HG02885 (cell line): ENCODE measurements around the gene SYNPO2.
"Not testable (repeated sequence)": the region's sequence is repeated elsewhere in the genome, so short reads cannot be mapped to it uniquely, and the experiment has no call there.

ENCODE experiments used
- ATAC-seq: cut with Tn5 transposase; IDR thresholded peaks from one replicate; pipeline ENCODE4 v1.9.1; 2021; ENCODE audit warnings: mild to moderate bottlenecking; ENCODE audit not compliant: unreplicated experiment, poor library complexity

SYNPO2 gene

DNA sequence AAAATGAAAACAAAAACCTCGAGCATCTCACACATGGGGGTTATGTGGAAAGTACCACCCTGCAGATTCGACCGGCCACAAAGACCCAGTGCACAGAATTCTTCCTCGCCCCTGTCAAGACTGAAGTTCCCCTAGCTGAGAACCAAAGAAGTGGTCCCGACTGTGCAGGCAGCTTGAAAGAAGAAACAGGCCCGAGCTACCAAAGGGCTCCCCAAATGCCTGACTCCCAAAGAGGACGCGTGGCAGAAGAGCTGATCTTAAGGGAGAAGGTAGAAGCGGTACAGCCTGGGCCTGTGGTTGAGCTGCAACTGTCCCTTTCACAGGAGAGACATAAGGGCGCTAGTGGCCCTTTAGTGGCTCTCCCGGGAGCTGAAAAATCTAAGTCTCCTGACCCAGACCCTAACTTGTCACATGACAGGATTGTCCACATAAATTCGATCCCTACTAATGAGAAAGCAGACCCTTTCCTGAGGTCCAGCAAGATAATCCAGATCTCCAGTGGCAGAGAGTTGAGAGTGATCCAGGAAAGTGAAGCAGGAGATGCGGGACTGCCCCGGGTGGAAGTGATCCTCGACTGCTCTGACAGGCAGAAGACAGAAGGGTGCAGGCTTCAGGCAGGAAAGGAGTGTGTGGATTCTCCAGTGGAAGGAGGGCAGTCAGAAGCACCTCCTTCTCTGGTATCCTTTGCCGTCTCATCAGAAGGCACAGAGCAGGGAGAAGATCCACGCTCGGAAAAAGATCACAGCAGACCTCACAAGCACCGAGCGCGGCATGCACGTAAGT is 138.2 kb downstream of the SYNPO2 start:
- no peak for ATAC-seq

DNA sequence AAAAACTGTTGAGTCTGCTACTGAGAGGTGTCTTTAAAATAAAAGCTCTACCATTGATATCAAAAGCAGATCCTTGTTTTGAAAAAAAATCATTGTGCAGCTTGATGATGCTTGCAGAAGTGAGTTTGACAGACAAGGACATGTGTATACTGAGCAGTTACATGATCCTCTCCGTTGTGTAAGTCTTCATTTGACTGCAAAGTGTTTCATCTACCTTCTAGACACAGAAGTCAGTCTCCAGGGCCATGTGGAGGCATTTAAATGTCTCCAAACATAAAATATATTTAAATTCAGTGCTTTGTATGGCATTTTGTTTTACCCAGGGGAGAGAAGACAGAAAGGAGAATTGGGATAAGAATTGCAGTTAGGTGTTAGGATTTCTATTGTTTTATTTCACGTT is 139.2 kb downstream of the SYNPO2 start:
- no peak for ATAC-seq

DNA sequence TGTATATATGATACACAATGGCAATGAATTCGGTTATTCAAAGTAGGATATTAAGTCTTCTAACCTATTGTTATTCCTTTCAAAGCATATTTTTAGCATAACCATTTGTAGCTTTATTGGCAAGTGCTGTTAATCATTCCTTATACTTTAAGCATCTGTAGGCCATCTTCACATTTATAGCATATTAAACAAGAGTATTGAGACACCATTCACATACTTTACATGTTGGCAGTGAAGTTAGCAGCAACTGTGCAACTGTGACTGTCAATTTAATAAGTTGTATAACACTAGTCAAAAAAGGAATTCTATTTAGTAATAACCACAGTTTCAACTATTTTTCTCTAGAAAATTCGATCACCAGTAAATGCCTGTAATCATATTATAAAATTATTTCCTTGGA is 139.6 kb downstream of the SYNPO2 start:
- ATAC-seq = no peak

DNA sequence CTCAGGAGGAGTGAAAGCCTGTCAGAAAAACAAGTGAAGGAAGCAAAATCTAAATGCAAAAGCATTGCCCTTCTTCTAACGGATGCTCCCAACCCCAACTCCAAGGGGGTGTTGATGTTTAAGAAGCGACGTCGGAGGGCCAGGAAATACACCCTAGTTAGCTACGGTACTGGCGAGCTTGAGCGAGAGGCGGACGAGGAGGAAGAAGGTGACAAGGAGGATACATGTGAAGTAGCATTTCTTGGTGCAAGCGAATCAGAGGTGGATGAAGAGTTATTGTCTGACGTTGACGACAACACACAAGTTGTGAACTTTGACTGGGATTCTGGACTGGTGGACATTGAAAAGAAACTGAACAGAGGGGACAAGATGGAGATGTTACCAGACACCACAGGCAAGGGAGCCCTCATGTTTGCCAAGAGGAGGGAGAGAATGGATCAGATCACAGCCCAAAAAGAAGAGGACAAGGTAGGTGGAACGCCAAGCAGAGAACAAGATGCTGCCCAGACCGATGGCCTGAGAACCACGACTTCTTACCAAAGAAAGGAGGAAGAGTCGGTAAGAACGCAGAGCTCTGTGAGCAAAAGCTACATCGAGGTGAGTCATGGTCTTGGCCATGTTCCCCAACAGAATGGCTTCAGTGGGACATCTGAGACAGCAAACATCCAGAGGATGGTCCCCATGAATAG is 141.3 kb downstream of the SYNPO2 start:
- no peak for ATAC-seq

DNA sequence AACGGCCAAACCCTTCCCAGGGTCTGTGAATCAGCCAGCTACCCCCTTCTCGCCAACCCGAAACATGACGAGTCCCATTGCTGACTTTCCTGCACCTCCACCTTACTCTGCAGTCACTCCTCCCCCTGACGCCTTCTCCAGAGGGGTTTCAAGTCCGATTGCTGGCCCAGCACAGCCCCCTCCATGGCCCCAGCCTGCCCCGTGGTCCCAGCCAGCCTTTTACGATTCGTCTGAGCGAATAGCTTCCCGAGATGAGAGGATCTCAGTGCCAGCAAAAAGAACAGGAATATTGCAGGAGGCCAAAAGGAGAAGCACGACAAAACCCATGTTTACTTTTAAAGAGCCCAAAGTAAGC is 141.9 kb downstream of the SYNPO2 start:
- ATAC-seq = no peak

DNA sequence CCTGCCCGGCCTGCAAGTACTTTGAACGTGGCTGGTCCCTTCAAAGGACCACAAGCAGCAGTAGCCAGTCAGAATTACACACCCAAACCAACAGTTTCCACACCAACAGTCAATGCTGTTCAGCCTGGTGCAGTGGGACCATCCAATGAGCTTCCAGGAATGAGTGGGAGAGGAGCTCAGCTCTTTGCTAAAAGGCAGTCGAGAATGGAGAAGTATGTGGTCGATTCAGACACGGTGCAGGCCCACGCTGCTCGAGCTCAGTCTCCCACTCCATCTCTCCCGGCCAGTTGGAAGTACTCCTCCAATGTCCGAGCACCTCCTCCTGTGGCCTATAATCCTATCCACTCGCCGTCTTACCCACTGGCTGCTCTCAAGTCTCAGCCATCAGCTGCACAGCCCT is 142.6 kb downstream of the SYNPO2 start:
- no peak for ATAC-seq

DNA sequence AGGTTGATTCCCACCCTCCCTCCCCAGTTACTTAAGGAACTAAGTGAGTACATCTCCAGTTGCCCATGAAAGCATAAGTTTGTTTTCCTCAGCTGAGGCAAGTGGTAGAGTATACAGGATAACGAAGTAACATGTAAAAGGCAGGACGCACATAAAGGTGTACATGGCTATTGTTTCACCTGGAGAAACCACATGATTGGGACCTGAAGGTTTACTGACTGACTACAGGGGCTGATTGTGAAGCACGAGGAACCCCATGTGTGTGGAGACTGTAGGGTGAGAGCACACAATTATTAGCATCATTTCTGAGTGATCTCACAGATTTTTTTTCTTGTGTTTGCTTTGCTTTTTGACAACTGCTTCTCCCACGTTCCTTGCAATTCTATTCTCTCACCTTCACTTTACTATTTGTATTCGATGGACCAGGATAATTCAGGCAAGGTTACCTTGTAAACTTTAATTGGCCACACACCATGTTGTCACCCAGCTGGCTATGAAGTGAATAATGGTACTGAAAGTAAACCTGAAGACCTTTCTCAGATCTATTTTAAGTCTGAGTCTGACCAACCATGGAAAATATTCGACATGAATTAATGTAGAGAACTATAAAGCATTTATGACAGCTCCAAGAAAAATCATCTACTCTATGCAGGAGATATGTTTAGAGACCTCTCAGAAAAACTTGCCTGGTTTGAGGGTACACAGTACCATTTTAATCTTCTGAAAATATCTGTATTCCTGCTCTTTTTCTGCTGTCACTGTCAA is 144.4 kb downstream of the SYNPO2 start:
- ATAC-seq = peak; percentile 47

DNA sequence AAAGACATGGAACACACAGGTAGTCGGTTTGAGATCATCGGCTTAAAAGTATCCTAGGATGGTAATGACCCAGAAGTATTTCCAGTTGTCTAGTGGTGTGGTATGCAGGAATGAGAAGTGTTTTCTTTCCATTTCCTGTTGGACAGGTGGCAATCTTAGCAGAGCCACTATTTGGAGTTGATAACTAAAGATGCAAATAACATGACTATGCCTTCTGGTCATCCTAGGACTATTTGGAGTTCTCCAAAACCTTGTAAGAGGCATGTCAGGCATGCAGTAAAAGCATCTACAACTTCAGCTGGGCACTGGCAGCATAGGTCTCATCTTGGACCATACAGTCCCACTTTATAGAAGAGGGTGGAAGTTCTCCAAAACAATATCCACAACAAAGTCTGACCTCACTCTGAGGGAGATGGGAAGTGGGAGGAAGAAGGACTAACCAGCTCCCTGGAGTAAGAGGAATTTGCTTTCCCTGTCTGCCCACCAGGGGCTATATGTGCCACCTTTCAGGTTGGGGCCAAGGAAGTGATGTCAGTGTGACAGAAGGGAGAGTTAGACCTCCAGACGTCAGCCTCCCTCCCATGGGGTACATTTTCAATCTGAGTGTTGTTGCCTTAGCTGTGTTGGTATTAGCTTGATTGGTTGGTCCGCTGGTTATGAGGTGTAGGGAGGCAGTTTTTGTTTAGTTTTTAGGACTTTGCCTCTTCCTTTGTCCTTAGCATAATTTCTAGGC is 145.8 kb downstream of the SYNPO2 start:
- no peak for ATAC-seq

DNA sequence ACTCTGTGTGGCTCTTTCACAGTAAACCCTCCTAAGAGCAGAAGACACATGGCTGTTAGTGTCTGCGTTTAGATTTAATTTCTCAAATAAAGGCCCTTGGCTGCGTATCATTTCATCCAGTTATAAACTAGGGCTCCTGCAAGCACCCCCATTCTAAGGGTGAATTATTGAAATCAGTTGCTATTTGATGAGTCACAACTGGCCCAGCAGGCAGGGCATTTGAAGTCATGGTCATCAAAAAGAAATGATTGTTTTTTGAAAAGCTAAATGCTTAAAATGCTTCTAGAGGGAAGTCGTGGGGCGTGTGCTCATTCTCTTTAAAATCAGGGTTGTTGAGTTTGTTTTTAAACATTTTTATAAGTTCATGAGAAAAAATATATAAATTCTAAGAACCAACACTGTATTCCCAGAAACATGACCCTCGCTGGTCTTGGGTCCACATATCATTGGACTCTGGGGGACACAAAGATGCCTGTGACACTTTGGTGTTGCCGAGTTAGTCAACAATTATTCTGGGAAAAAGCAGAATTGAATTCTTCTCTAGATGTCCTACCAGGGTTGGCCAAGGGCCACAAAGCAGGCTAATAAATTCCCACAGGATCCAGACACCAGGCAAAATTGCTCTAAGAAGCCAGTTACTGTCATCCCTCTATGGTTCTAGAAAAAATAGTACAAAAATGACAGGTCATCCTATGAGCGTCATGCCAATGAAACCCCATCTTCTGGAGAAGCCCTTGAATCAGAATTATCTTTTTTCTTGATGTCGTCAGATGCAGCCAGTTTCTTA is 147.5 kb downstream of the SYNPO2 start:
- no peak for ATAC-seq

DNA sequence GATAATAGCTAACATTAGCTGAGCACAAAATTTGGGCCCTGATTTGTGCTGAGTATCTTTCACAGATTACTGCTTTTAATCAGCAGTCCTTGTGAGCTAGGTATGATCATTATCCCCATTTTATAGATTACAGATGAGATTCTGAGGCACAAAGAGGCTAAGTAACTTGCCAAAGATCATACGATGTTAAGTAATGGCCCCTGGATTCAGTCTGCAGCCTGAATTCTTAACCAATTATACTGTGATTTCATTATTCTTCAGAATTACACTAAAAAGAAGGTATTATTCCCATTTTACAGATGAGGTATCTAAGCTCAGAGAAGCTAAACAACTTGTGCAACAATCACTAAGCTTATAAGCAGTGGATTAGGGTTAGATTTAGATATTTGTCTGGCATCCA is 149.1 kb downstream of the SYNPO2 start:
- ATAC-seq = no peak

DNA sequence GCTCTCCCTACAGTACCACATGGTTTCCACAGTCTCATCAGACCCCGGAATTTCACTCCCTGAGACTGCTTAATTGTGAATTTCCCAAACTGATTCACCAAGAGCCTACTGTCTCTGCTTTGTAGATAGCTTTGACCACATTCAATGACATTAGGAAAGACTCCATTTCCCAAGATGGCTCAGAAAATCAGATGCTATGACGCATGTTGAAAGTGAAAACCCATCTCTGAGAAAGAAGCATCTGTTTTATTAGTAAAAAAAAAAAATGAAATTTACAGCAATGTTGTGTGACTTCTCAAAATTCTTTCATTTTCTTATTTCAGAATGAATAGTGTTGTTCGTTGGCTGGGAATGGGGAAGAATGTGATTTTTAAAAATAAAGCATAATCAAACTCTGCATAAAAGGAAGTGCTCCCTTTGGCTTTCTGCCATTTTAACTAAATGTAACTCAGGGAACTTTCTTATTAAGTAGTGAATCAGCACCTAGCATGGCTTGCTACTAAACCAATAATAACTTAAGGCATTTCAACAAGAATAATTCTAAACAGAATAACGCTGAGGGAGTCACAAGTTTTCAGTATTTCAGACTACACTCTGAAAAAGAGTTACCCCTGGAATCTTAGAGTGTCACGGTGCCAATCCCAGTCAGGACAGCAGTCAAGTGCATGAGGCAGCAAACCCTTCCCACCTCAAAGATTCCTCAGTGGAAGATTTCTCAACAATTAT is 149.6 kb downstream of the SYNPO2 start:
- peak; percentile 59 for ATAC-seq

DNA sequence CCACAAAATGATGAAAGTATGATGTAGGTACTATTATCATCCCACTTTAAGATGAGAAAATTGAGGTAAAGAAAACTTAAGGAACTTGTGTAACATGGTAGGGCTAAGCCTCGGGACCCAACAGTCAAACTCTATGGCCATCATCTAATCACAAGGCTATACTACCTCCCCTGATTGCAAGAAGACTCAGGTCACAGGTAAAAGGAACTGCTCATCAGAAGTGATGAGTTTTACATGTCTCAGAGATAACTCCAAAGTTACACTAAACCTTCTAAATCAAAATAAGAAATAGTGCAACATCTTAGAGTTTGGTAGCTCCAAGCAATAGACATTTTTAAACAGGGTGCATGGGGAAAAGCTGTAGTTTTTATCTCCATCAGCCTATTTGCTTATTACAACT is 150.5 kb downstream of the SYNPO2 start:
- no peak for ATAC-seq

DNA sequence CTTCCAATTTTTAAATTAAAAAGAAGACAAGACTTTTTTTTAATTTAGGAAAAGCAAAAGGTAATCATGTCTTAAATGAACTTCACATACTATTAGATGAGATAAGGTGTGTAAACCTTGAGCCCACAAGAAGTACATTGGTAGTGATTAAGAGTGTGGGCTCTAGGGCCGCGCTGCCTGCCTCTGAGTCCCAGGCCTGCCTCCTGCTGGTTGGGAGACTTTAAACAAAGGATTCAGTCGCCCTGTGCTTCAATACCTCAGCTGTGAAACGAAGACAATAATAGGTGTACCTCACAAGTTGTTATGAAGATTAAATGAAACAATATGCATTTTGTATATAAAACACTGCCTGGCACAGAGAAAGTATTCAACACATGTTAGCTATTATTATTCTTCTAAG is 151.1 kb downstream of the SYNPO2 start:
- no peak for ATAC-seq

DNA sequence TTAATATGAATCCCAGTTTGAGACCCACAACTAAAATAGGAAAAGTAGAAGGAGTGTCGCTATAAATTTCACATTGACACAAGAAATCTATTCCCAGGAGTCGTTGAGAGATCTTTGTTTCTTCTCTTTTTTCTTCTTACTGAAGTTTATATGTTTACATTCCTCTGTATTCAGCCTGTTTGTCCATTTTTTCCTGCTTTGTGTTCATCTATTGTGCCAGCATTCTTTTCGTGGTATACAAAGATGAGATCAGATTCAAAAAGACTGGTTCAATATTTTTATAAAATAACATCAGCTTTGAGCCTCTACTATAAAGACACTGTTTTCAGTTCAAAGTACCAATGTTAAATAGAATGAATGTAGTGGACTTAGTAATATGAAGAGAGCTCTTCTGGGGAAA is 151.6 kb downstream of the SYNPO2 start:
- ATAC-seq = no peak

DNA sequence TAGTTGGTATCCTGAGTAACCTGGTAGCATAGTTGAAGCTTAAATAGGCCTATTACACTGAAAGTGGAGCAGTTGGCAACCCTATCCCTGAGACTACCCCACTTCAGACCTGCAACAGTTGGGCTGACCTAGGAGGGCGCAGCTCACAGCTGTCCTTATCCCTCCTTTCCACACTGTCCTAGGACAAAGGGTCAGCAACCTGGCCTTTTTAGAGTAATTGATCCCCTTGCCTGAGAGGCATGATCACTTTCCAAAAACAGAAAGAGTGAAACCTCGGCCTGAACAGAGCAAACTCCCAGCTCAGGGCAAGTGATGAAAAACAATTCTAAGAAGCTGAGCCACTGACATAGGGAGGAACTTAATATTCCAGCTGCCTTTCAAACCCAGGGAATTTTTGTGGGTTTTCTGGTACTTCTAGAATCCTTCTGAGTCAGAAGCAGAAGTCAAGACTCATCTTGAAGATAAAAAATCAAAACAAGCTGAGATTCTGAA is 152.1 kb downstream of the SYNPO2 start:
- no peak for ATAC-seq

DNA sequence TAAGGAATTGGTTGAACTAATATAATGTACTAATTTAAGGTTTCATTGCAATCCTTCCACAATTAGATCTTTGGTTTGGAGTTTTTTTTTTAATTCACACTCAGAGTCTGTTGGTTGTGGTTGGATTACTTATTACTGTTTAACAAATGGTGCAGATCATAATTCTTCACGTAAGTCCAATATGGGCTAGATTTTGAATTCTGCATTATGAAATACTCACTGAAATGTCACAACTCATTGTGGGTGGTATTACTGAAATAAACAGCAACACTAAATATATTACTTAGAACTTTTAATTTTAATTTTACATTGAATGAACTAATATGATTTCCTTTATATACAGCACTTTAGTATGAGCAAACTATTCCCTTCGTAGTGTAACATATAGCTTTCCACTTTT is 152.7 kb downstream of the SYNPO2 start:
- ATAC-seq = no peak

DNA sequence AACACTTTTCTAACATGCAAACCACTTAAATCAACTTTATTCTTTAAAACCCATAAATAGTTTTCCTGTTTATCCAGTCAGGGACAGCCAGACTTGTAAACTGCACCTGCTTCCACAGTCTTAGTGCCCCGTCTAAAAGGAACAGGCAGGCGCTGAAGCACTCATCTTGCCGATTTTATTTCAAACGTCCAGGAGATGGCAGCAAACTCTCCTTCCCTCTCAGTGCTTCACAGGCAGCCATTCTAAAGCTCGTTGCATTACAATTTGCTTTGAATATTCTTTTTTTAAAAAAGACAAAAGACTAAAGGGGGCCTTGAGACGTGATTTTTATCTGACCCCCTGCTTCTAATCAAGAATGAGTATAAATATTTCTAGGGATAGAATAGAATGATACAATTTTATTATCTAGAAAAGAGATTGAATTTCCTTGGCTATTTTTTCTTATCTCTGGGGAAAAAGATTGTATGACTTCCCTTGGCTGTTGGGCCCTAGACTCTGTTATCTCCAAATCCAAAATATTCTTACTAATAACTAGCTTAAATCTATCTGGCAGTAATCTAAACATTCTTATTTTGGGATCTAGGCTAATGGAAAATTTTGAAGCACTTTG is 153.4 kb downstream of the SYNPO2 start:
- peak; percentile 89 for ATAC-seq

DNA sequence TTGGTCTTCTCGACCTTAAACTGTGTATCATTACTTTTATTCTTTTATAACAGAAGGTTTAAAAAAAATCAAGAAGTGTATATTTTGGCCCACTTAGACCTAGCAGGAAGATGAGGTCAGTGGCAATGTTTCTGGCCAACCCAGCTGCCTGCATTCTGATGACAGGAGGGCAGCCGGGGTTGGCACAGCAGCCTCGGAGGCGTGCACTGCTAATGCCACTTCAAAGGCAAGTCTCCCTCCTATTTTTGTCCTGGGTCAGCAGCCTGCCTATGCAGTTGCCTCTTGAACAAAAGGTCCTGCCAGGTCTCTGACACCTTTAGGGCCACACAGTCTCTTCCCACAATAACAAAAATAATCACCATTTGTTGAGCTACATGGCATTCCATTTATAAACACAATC is 157.6 kb downstream of the SYNPO2 start:
- ATAC-seq = no peak

DNA sequence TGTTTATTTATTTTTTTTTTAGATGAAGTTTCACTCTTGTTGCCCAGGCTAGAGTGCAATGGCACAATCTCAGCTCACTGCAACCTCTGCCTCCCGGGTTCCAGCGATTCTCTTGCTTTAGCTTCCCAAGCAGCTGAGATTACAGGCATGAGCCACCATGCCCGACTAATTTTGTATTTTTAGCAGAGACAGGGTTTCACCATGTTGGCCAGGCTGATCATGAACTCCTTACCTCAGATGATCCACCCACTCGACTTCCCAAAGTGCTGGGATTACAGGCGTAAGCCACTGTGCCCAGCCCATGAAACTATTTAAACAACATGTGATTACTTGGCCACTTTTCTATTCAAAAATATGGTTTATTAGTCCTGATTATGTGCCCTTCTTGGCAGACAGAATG is 158.4 kb downstream of the SYNPO2 start:
- ATAC-seq = not testable (repeated sequence)
